Keratinocyte (primary cell): ENCODE data around the gene HOOK2.

Source experiments
- CTCF ChIP-seq, 3 experiments: IDR thresholded peaks in 1 of 3; conservative IDR thresholded peaks in 1 of 3; optimal IDR thresholded peaks in 1 of 3; 2 replicates in 2 of 3; 3 replicates in 1 of 3; pipeline versions ENCODE3 to v1.5.1; 2011; ENCODE audit warnings: low read length in 3 of 3, mild to moderate bottlenecking in 3 of 3, moderate library complexity in 2 of 3, control low read depth in 1 of 3, inconsistent platforms in 1 of 3; ENCODE audit not compliant: insufficient read depth in 2 of 3; ENCODE audit errors: extremely low read depth in 1 of 3
- EZH2 ChIP-seq: IDR thresholded peaks from one replicate; pipeline ENCODE4 v1.6.1; 2012; ENCODE audit warnings: inconsistent platforms, mild to moderate bottlenecking, low read length, moderate library complexity

GRCh38 chr19:12785431-12786031, 10.2 kb upstream of the HOOK2 start:
- TF ChIP-seq CTCF (optimal IDR thresholded peaks at IDR 0.05 in 1 of 3, IDR thresholded peaks at IDR 0.05 in 1 of 3, conservative IDR thresholded peaks at IDR 0.05 in 1 of 3; ENCODE audit: extremely low read depth in 1 of 3, insufficient read depth in 2 of 3, low read length in 3 of 3) (no peak), EZH2 (no peak)
